ENCODE measurements around the gene BCAP31.

Gene BCAP31

GRCh38 chrX:153671589-153672530 lies 52.3 kb downstream of the BCAP31 start:
- DNase-seq (ENCODE audit: insufficient read length) (no peak), FAIRE-seq (no peak)
- no peak for TF ChIP-seq POLR2AphosphoS5 (IDR thresholded peaks at IDR 0.05; ENCODE audit: low read depth, low read length)
- TF ChIP-seq TAF1 (IDR thresholded peaks at IDR 0.05; ENCODE audit: borderline replicate concordance, low read depth, low read length) = no peak
- TF ChIP-seq POLR2A (IDR thresholded peaks at IDR 0.05; ENCODE audit: low read depth, low read length) = no peak

- FAIRE-seq (no peak), DNase-seq (ENCODE audit: insufficient read length) (no peak)
- TF ChIP-seq POLR2A (IDR thresholded peaks at IDR 0.05; ENCODE audit: low read depth, low read length) (no peak), POLR2AphosphoS5 (IDR thresholded peaks at IDR 0.05; ENCODE audit: low read depth, low read length) (no peak), TAF1 (IDR thresholded peaks at IDR 0.05; ENCODE audit: borderline replicate concordance, low read depth, low read length) (no peak)
Measured at GRCh38 chrX:153670748-153671588, 53.2 kb downstream of the BCAP31 start.

- DNase-seq (ENCODE audit: insufficient read length) (no peak), FAIRE-seq (no peak)
- no peak for TF ChIP-seq TAF1 (IDR thresholded peaks at IDR 0.05; ENCODE audit: borderline replicate concordance, low read depth, low read length)
- no peak for TF ChIP-seq POLR2AphosphoS5 (IDR thresholded peaks at IDR 0.05; ENCODE audit: low read depth, low read length)
- no peak for TF ChIP-seq POLR2A (IDR thresholded peaks at IDR 0.05; ENCODE audit: low read depth, low read length)
Measured at GRCh38 chrX:153669901-153670731, 54.1 kb downstream of the BCAP31 start.

GRCh38 chrX:153669174-153669890 lies 54.9 kb downstream of the BCAP31 start:
- TF ChIP-seq TAF1 (IDR thresholded peaks at IDR 0.05; ENCODE audit: borderline replicate concordance, low read depth, low read length) (no peak), POLR2AphosphoS5 (IDR thresholded peaks at IDR 0.05; ENCODE audit: low read depth, low read length) (no peak), POLR2A (IDR thresholded peaks at IDR 0.05; ENCODE audit: low read depth, low read length) (no peak)
- peak; percentile 68 for DNase-seq (ENCODE audit: insufficient read length)
- FAIRE-seq = no peak

GRCh38 chrX:153668423-153669173 lies 55.6 kb downstream of the BCAP31 start:
- FAIRE-seq = no peak
- DNase-seq (ENCODE audit: insufficient read length) = no peak
- TF ChIP-seq TAF1 (IDR thresholded peaks at IDR 0.05; ENCODE audit: borderline replicate concordance, low read depth, low read length) (no peak), POLR2A (IDR thresholded peaks at IDR 0.05; ENCODE audit: low read depth, low read length) (no peak), POLR2AphosphoS5 (IDR thresholded peaks at IDR 0.05; ENCODE audit: low read depth, low read length) (no peak)

- DNase-seq (ENCODE audit: insufficient read length) = no peak
- peak; percentile 78 for FAIRE-seq
- TF ChIP-seq POLR2A (IDR thresholded peaks at IDR 0.05; ENCODE audit: low read depth, low read length) = no peak
Measured at GRCh38 chrX:153667956-153668396, 56.2 kb downstream of the BCAP31 start.

GRCh38 chrX:153667281-153667955 lies 56.8 kb downstream of the BCAP31 start:
- FAIRE-seq = no peak

GRCh38 chrX:153665726-153666306 lies 58.4 kb downstream of the BCAP31 start:
- no peak for DNase-seq (ENCODE audit: insufficient read length)
- FAIRE-seq = no peak
- no peak for TF ChIP-seq POLR2A (IDR thresholded peaks at IDR 0.05; ENCODE audit: low read depth, low read length)
- TF ChIP-seq TAF1 (IDR thresholded peaks at IDR 0.05; ENCODE audit: borderline replicate concordance, low read depth, low read length) = no peak
- no peak for TF ChIP-seq POLR2AphosphoS5 (IDR thresholded peaks at IDR 0.05; ENCODE audit: low read depth, low read length)

More at GRCh38 chrX:153667281-153667955, 56.8 kb downstream of the BCAP31 start:
- TF ChIP-seq TAF1 (IDR thresholded peaks at IDR 0.05; ENCODE audit: borderline replicate concordance, low read depth, low read length) (no peak), POLR2AphosphoS5 (IDR thresholded peaks at IDR 0.05; ENCODE audit: low read depth, low read length) (no peak)
- no peak for DNase-seq (ENCODE audit: insufficient read length)

- no peak for TF ChIP-seq TAF1 (IDR thresholded peaks at IDR 0.05; ENCODE audit: borderline replicate concordance, low read depth, low read length)
- no peak for TF ChIP-seq POLR2AphosphoS5 (IDR thresholded peaks at IDR 0.05; ENCODE audit: low read depth, low read length)
- TF ChIP-seq POLR2A (IDR thresholded peaks at IDR 0.05; ENCODE audit: low read depth, low read length) = no peak
- FAIRE-seq (no peak), DNase-seq (ENCODE audit: insufficient read length) (no peak)
Measured at GRCh38 chrX:153662266-153662665, 61.9 kb downstream of the BCAP31 start.
